Keratinocyte (primary cell): ENCODE measurements around the gene RTBDN. TPM values are rescaled to one million over a fixed set of nuclear protein-coding genes. Genes with fewer than 3 reads are reported as not detected.

Experiments
- DNase-seq: peaks from one replicate; pipeline ENCODE4 v3.0.0-alpha.2; 2011; ENCODE audit warnings: low read depth, missing footprints, low spot score
- FAIRE-seq: peaks from 2 replicates; lab custom pipeline; 2011; peaks lifted over from hg19 to GRCh38; lab: Jason Lieb, UNC
- H2AFZ ChIP-seq: 2 replicates; pipeline ENCODE4 v1.6.0; 2012; ENCODE audit warnings: low read length, control low read depth, inconsistent platforms; ENCODE audit not compliant: control insufficient read depth
- H3K27ac ChIP-seq: 2 replicates; pipeline ENCODE4 v1.5.1; 2011; ENCODE audit warnings: low read length; ENCODE audit not compliant: control insufficient read depth, insufficient read depth
- H3K27me3 ChIP-seq: 3 replicates; pipeline ENCODE4 v1.6.0; 2011; ENCODE audit warnings: low read length; ENCODE audit not compliant: control insufficient read depth, insufficient read depth; ENCODE audit errors: extremely low read depth
- H3K36me3 ChIP-seq, 2 experiments: 2 replicates in 1 of 2; 3 replicates in 1 of 2; pipeline ENCODE4 v1.5.1; 2011; ENCODE audit warnings: low read length in 2 of 2, mild to moderate bottlenecking in 1 of 2; ENCODE audit not compliant: control insufficient read depth in 2 of 2, insufficient read depth in 2 of 2; ENCODE audit errors: extremely low read depth in 1 of 2
- H3K4me1 ChIP-seq: 3 replicates; pipeline ENCODE4 v1.5.1; 2011; ENCODE audit warnings: low read length; ENCODE audit not compliant: control insufficient read depth, insufficient read depth; ENCODE audit errors: extremely low read depth
- H3K4me2 ChIP-seq: 3 replicates; pipeline ENCODE4 v1.6.0; 2011; ENCODE audit warnings: low read depth, low read length; ENCODE audit not compliant: control insufficient read depth, insufficient read depth; ENCODE audit errors: extremely low read depth
- H3K4me3 ChIP-seq, 3 experiments: fragments of 200-600 bp in 1 of 3; sonication (generic) in 1 of 3; 2 replicates in 2 of 3; 3 replicates in 1 of 3; pipeline ENCODE4 v1.5.1; 2011 to 2016; ENCODE audit warnings: low read length in 3 of 3, mild to moderate bottlenecking in 3 of 3, control low read depth in 2 of 3, inconsistent platforms in 1 of 3, low read depth in 1 of 3, mixed read lengths in 1 of 3, mixed run types in 1 of 3, moderate library complexity in 1 of 3; ENCODE audit not compliant: control insufficient read depth in 2 of 3, insufficient read depth in 2 of 3; ENCODE audit errors: extremely low read depth in 1 of 3
- H3K79me2 ChIP-seq: 2 replicates; pipeline ENCODE4 v1.6.0; 2012; ENCODE audit warnings: low read length; ENCODE audit not compliant: control insufficient read depth, insufficient read depth
- H3K9ac ChIP-seq: 3 replicates; pipeline ENCODE4 v1.6.0; 2011; ENCODE audit warnings: low read length; ENCODE audit not compliant: control insufficient read depth, insufficient read depth; ENCODE audit errors: extremely low read depth
- H3K9me1 ChIP-seq: 3 replicates; pipeline ENCODE4 v1.6.0; 2011; ENCODE audit warnings: low read length; ENCODE audit not compliant: control insufficient read depth, insufficient read depth; ENCODE audit errors: extremely low read depth
- H3K9me3 ChIP-seq: 2 replicates; pipeline ENCODE4 v1.5.1; 2012; ENCODE audit warnings: low read depth, low read length; ENCODE audit not compliant: control insufficient read depth
- H4K20me1 ChIP-seq: 3 replicates; pipeline ENCODE4 v1.6.0; 2011; ENCODE audit warnings: low read length; ENCODE audit not compliant: control insufficient read depth, insufficient read depth; ENCODE audit errors: extremely low read depth
- CTCF ChIP-seq, 3 experiments: IDR thresholded peaks in 1 of 3; conservative IDR thresholded peaks in 1 of 3; optimal IDR thresholded peaks in 1 of 3; 2 replicates in 2 of 3; 3 replicates in 1 of 3; pipeline versions ENCODE3 to v1.5.1; 2011; ENCODE audit warnings: low read length in 3 of 3, mild to moderate bottlenecking in 3 of 3, moderate library complexity in 2 of 3, control low read depth in 1 of 3, inconsistent platforms in 1 of 3; ENCODE audit not compliant: insufficient read depth in 2 of 3; ENCODE audit errors: extremely low read depth in 1 of 3
- EZH2 ChIP-seq: IDR thresholded peaks from one replicate; pipeline ENCODE4 v1.6.1; 2012; ENCODE audit warnings: inconsistent platforms, mild to moderate bottlenecking, low read length, moderate library complexity
- dilution Hi-C: fragments of 300-500 bp; cut with MboI; formaldehyde crosslinking; loops from one replicate; pipeline ENCODE4 v1.7.0; 2020; ENCODE audit warnings: low sequenced_read_pairs; ENCODE audit not compliant: extremely low pct_ligation_motif_present
- polyA plus RNA-seq, 5 experiments: library from polyadenylated mRNA; depleted of rRNA in 3 of 5; stranded (reverse) in 3 of 5; stranded (forward) in 1 of 5; unstranded in 1 of 5; fragments of >200 nt; gene quantifications; 1 replicate in 1 of 5; 2 replicates in 3 of 5; 3 replicates in 1 of 5; pipeline versions ENCODE4 v1.2.1 to v1.2.3, GENCODE V29; 2011 to 2012; ENCODE audit warnings: missing spikeins in 2 of 5, low read depth in 1 of 5, low replicate concordance in 1 of 5

RTBDN gene
- polyA plus RNA-seq, 1 donor (not counting 4 experiments of a cell fraction or from before 2014, with no cell fraction given), result not detected

- FAIRE-seq, result no peak
- no peak overlapping the region for H2AFZ ChIP-seq
- no peak for TF ChIP-seq EZH2
- no peak for TF ChIP-seq CTCF (optimal IDR thresholded peaks at IDR 0.05 in 1 of 3, IDR thresholded peaks at IDR 0.05 in 1 of 3, conservative IDR thresholded peaks at IDR 0.05 in 1 of 3; ENCODE audit: extremely low read depth in 1 of 3, insufficient read depth in 2 of 3, low read length in 3 of 3)
These were observed 2.1 kb upstream of the RTBDN start for GRCh38 chr19:12836529-12836863.

GRCh38 chr19:12834976-12835757 lies 788 bp upstream of the RTBDN start:
- no peak overlapping the region for H3K4me2 ChIP-seq
- FAIRE-seq (no peak), DNase-seq (no peak)
- no peak overlapping the region for H3K27ac ChIP-seq
- no peaks in the 10 kb centered on the region for H4K20me1 ChIP-seq
- no peak overlapping the region for H3K4me3 ChIP-seq
- H3K9me1 ChIP-seq, result no peaks in the 10 kb centered on the region
- no peak overlapping the region for H2AFZ ChIP-seq
- H3K9me3 ChIP-seq, result no peaks in the 10 kb centered on the region
- H3K27me3 ChIP-seq, result peaks cover 65% of the 10 kb centered on the region
- H3K9ac ChIP-seq, result no peak overlapping the region
- no peaks in the 10 kb centered on the region for H3K36me3 ChIP-seq
- dilution Hi-C loops, result no loop called here
- no peak for TF ChIP-seq EZH2
- TF ChIP-seq CTCF (optimal IDR thresholded peaks at IDR 0.05 in 1 of 3, IDR thresholded peaks at IDR 0.05 in 1 of 3, conservative IDR thresholded peaks at IDR 0.05 in 1 of 3; ENCODE audit: extremely low read depth in 1 of 3, insufficient read depth in 2 of 3, low read length in 3 of 3), result no peak
- peaks cover 18% of the 10 kb centered on the region for H3K4me1 ChIP-seq
- H3K79me2 ChIP-seq, result no peaks in the 10 kb centered on the region

More at GRCh38 chr19:12836529-12836863, 2.1 kb upstream of the RTBDN start:
- Histone ChIP-seq H4K20me1 (no peaks in the 10 kb centered on the region), H3K4me2 (no peak overlapping the region), H3K9me1 (no peaks in the 10 kb centered on the region), H3K4me1 (peaks cover 22% of the 10 kb centered on the region), H3K9ac (no peak overlapping the region), H3K27ac (no peak overlapping the region), H3K9me3 (no peaks in the 10 kb centered on the region), H3K79me2 (no peaks in the 10 kb centered on the region), H3K36me3 (no peaks in the 10 kb centered on the region), H3K27me3 (peaks cover 74% of the 10 kb centered on the region), H3K4me3 (no peak overlapping the region)
- dilution Hi-C loops, result no loop called here
- no peak for DNase-seq
